WERI-Rb-1 (cell line): ENCODE data around the gene HMGB2.
A peak's percentile ranks its signal among the peaks of the same experiment; 100 is the strongest.

ENCODE experiments used
- DNase-seq: peaks from one replicate; pipeline ENCODE4 v3.0.0-alpha.2; 2020
- H3K27ac ChIP-seq: fragments of 250-450 bp; sonication (Bioruptor Pico); 2 replicates; pipeline ENCODE4 v1.5.1; 2020; ENCODE audit warnings: mild to moderate bottlenecking, moderate library complexity
- H3K27me3 ChIP-seq: fragments of 250-450 bp; sonication (Bioruptor Pico); 2 replicates; pipeline ENCODE4 v1.5.1; 2021; ENCODE audit warnings: mild to moderate bottlenecking, low read depth, moderate library complexity; ENCODE audit not compliant: insufficient read depth, severe bottlenecking
- H3K36me3 ChIP-seq: fragments of 250-450 bp; sonication (Bioruptor Pico); 2 replicates; pipeline ENCODE4 v1.5.1; 2020; ENCODE audit warnings: mild to moderate bottlenecking, moderate library complexity
- H3K4me3 ChIP-seq: 2 replicates; pipeline ENCODE4 v1.5.1; 2011; ENCODE audit warnings: low read depth, mild to moderate bottlenecking, control low read depth, low read length
- H3K9me3 ChIP-seq: fragments of 250-450 bp; sonication (Bioruptor Pico); 2 replicates; pipeline ENCODE4 v1.5.1; 2021; ENCODE audit warnings: mild to moderate bottlenecking, moderate library complexity; ENCODE audit not compliant: severe bottlenecking
- TF ChIP-seq, protein P1 (sequence below): IDR thresholded peaks from 2 replicates; pipeline ENCODE4 v1.5.1; 2011; ENCODE audit warnings: low read depth, mild to moderate bottlenecking, control low read depth, inconsistent platforms, low read length

The HMGB2 gene

DNA sequence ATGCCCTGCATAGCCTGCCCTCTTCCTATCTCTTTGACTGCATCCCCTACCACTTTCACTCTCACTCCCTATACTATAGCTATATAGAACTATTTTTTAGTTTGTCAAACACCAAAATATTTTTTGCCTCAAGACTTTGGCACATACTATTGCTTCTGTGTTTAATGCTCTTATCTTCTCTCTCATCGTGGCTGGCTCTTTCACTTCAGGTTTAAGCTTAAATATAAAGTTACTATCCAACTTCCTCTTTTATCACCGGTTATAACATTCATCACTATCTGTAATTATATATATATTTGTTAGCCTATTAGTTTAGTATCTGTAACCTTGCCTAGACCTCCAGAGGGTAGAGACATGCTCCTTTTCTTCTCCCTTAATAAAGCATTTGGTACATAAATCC lies 11.5 kb upstream of the HMGB2 start:
- Histone ChIP-seq H3K27me3 (no peaks in the 10 kb centered on the region), H3K9me3 (no peaks in the 10 kb centered on the region), H3K27ac (no peak overlapping the region), H3K36me3 (no peaks in the 10 kb centered on the region), H3K4me3 (no peak overlapping the region)
- DNase-seq: no peak
- TF ChIP-seq, protein P1, sequence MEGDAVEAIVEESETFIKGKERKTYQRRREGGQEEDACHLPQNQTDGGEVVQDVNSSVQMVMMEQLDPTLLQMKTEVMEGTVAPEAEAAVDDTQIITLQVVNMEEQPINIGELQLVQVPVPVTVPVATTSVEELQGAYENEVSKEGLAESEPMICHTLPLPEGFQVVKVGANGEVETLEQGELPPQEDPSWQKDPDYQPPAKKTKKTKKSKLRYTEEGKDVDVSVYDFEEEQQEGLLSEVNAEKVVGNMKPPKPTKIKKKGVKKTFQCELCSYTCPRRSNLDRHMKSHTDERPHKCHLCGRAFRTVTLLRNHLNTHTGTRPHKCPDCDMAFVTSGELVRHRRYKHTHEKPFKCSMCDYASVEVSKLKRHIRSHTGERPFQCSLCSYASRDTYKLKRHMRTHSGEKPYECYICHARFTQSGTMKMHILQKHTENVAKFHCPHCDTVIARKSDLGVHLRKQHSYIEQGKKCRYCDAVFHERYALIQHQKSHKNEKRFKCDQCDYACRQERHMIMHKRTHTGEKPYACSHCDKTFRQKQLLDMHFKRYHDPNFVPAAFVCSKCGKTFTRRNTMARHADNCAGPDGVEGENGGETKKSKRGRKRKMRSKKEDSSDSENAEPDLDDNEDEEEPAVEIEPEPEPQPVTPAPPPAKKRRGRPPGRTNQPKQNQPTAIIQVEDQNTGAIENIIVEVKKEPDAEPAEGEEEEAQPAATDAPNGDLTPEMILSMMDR: no peak

GRCh38 chr4:173343832-173344397 lies 9.8 kb upstream of the HMGB2 start:
- TF ChIP-seq, protein P1: no peak
- no peaks in the 10 kb centered on the region for H3K36me3 ChIP-seq
- no peak overlapping the region for H3K27ac ChIP-seq
- no peak for DNase-seq
- H3K9me3 ChIP-seq: no peaks in the 10 kb centered on the region
- H3K4me3 ChIP-seq: no peak overlapping the region
- H3K27me3 ChIP-seq: no peaks in the 10 kb centered on the region

- no peak overlapping the region for H3K27ac ChIP-seq
- TF ChIP-seq, protein P1: no peak
- H3K9me3 ChIP-seq: no peaks in the 10 kb centered on the region
- no peak overlapping the region for H3K4me3 ChIP-seq
- H3K36me3 ChIP-seq: peaks cover 18% of the 10 kb centered on the region
- H3K27me3 ChIP-seq: no peaks in the 10 kb centered on the region
- DNase-seq: no peak
These were observed 3.3 kb upstream of the HMGB2 start for GRCh38 chr4:173337463-173337862.

- DNase-seq: peak; percentile 95
- Histone ChIP-seq H3K36me3 (peaks cover 42% of the 10 kb centered on the region), H3K9me3 (no peaks in the 10 kb centered on the region), H3K27ac (peak overlapping the region; percentile 99), H3K27me3 (no peaks in the 10 kb centered on the region), H3K4me3 (peak overlapping the region; percentile 89)
- TF ChIP-seq, protein P1: no peak
These were observed 964 bp upstream of the HMGB2 start for GRCh38 chr4:173334891-173335752.

- Histone ChIP-seq H3K36me3 (peaks cover 56% of the 10 kb centered on the region), H3K4me3 (peak overlapping the region; percentile 83), H3K27me3 (no peaks in the 10 kb centered on the region), H3K9me3 (no peaks in the 10 kb centered on the region), H3K27ac (peak overlapping the region; percentile 99)
- DNase-seq: peak; percentile 75
- TF ChIP-seq, protein P1: no peak
These were observed 487 bp downstream of the HMGB2 start for GRCh38 chr4:173333658-173334084.
